Loucy (cell line): ENCODE measurements around the gene IGLL1.

Source experiments
- H2AFZ ChIP-seq: fragments of 200-600 bp; sonication (generic); 2 replicates; pipeline ENCODE4 v1.6.0; 2016; ENCODE audit warnings: antibody characterized with exemption, mild to moderate bottlenecking, low read length, moderate library complexity
- H3F3A ChIP-seq: fragments of 200-600 bp; 2 replicates; pipeline ENCODE4 v1.6.0; 2016; ENCODE audit warnings: antibody characterized with exemption, low read depth, mild to moderate bottlenecking
- H3K27me3 ChIP-seq: fragments of 200-600 bp; sonication (generic); 2 replicates; pipeline ENCODE4 v1.6.1; 2014; ENCODE audit warnings: low read length, mild to moderate bottlenecking; ENCODE audit not compliant: insufficient read depth, poor library complexity, severe bottlenecking
- H3K36me3 ChIP-seq: fragments of 200-600 bp; sonication (generic); 2 replicates; pipeline ENCODE4 v1.6.1; 2016; ENCODE audit warnings: low read length; ENCODE audit not compliant: insufficient read depth
- H3K4me1 ChIP-seq: fragments of 200-600 bp; sonication (generic); 2 replicates; pipeline ENCODE4 v1.5.1; 2014; ENCODE audit warnings: low read length, mild to moderate bottlenecking; ENCODE audit not compliant: insufficient read depth, poor library complexity, severe bottlenecking
- H3K4me2 ChIP-seq: fragments of 200-600 bp; sonication (generic); 2 replicates; pipeline ENCODE4 v1.6.0; 2014; ENCODE audit warnings: antibody characterized with exemption, low read length, low read depth, mild to moderate bottlenecking; ENCODE audit not compliant: poor library complexity, severe bottlenecking
- H3K4me3 ChIP-seq: fragments of 200-600 bp; sonication (generic); 2 replicates; pipeline ENCODE4 v1.5.1; 2014; ENCODE audit warnings: low read length, mild to moderate bottlenecking, mixed read lengths; ENCODE audit not compliant: poor library complexity, severe bottlenecking
- H3K79me2 ChIP-seq: fragments of 200-600 bp; sonication (generic); 2 replicates; pipeline ENCODE4 v1.6.1; 2014; ENCODE audit warnings: low read length; ENCODE audit not compliant: insufficient read depth
- H3K9ac ChIP-seq: fragments of 200-600 bp; sonication (generic); 2 replicates; pipeline ENCODE4 v1.6.0; 2014; ENCODE audit warnings: mild to moderate bottlenecking, low read depth, low read length, moderate library complexity; ENCODE audit not compliant: poor library complexity, severe bottlenecking
- H3K9me2 ChIP-seq: fragments of 200-600 bp; sonication (generic); replicated peaks from 2 replicates; pipeline ENCODE4 v1.6.1; 2016; ENCODE audit warnings: low read depth, low read length, mixed read lengths
- H3K9me3 ChIP-seq: fragments of 200-600 bp; sonication (generic); 2 replicates; pipeline ENCODE4 v1.6.1; 2014; ENCODE audit warnings: mild to moderate bottlenecking, antibody characterized with exemption, low read length, low read depth; ENCODE audit not compliant: insufficient read depth
- H4K20me1 ChIP-seq: fragments of 200-600 bp; sonication (generic); 2 replicates; pipeline ENCODE4 v1.6.0; 2014; ENCODE audit warnings: antibody characterized with exemption, low read length, mild to moderate bottlenecking; ENCODE audit not compliant: insufficient read depth, poor library complexity, severe bottlenecking
- CTCF ChIP-seq: fragments of 200-600 bp; sonication (generic); conservative IDR thresholded peaks from 2 replicates; pipeline ENCODE4 v1.5.1; 2014; ENCODE audit warnings: mild to moderate bottlenecking, antibody characterized with exemption, low read length
- EZH2phosphoT487 ChIP-seq: fragments of 200-600 bp; IDR thresholded peaks from 2 replicates; pipeline ENCODE4 v1.6.1; 2018; ENCODE audit warnings: antibody characterized with exemption, mild to moderate bottlenecking, moderate library complexity, borderline replicate concordance

Gene IGLL1

DNA sequence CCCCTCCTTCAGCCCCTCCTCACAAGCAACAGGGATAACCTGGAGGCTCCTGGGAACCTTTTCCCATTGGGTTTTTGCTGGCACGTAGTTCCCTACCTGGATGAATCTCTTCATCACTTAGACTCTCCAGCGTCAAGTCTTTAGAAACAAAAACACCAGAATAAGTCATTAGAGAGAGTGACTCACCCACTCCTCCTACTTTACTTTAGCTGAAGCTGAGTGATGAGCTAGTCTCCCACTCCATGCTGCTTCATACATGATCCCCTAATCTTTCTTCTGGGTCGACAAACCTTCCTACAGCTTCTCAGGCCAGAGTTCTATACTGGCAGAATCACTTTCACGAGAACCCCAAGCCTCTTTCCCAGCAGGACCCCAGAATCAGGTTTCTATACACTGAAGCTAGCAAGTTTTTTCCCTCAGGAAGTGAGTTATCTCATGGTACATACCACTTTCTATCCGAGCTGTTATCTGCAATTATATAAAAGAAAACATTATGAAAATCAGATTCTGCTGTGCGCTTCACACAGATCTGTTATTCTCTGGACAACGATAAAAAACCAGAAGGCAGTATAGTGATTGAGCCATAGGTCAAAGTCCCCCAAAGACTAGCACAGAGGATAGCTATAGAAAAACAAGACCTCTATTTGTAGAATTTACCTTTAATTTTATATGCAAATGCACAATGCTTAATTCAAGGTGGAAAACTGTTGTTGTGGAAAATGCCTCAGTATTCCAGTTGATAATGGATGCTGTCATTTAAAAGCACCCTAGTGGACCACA, 33.3 kb upstream of the IGLL1 start:
- H3K9me3 ChIP-seq: no peaks in the 10 kb centered on the region
- no peaks in the 10 kb centered on the region for H4K20me1 ChIP-seq
- H3K9me2 ChIP-seq: no peaks in the 10 kb centered on the region
- H3K4me1 ChIP-seq: no peaks in the 10 kb centered on the region
- H3K79me2 ChIP-seq: no peaks in the 10 kb centered on the region
- no peak overlapping the region for H3K9ac ChIP-seq
- H3K27me3 ChIP-seq: no peaks in the 10 kb centered on the region
- H2AFZ ChIP-seq: no peak overlapping the region
- no peak for TF ChIP-seq EZH2phosphoT487
- TF ChIP-seq CTCF: no peak
- no peak overlapping the region for H3K4me3 ChIP-seq
- H3K4me2 ChIP-seq: no peak overlapping the region
- no peaks in the 10 kb centered on the region for H3K36me3 ChIP-seq
- no peaks in the 10 kb centered on the region for H3F3A ChIP-seq

DNA sequence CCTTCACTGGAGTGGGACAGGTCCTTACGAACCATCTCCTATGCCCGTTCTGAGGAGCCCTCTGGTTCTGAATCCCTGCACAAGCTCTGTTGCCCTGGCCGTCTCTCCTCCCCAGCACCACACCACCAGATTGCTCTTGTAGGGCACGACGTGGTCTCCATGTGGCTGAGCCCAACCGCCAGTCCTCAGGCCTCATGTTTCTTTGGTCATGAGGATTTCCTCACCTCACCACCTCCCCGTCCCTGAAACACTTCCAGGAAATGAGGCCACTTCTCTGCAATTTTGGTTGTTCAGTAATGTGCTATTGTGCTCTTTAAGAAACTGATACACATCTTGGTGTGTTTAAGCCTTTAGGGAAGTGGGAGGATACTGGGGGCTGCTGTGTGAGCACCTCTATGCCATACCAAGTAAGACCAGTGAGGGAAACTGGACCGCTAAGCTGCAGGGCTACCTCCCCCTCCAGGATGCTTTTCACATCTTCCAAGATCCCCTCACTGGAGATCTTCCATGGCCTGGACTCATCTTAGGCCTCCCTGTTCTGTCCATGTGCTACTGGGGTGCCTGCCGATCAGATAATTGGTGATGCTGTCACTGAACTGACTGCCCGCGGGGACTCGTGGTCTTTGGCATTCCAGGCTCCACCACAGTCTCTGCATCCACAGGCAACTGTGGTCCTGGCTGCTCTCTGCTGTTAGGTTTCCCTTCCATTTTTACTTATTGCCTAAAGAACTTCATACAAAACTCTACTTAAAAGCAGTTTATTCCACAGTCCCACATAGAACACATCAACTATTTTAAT, 30.1 kb upstream of the IGLL1 start:
- TF ChIP-seq EZH2phosphoT487: no peak
- no peak for TF ChIP-seq CTCF
- no peaks in the 10 kb centered on the region for H3K9me2 ChIP-seq
- no peaks in the 10 kb centered on the region for H3K9me3 ChIP-seq
- no peaks in the 10 kb centered on the region for H3K36me3 ChIP-seq
- no peak overlapping the region for H3K4me3 ChIP-seq
- H3K9ac ChIP-seq: no peak overlapping the region
- H3K27me3 ChIP-seq: no peaks in the 10 kb centered on the region
- H3F3A ChIP-seq: no peaks in the 10 kb centered on the region
- H3K4me1 ChIP-seq: no peaks in the 10 kb centered on the region
- no peaks in the 10 kb centered on the region for H4K20me1 ChIP-seq
- no peak overlapping the region for H2AFZ ChIP-seq
- no peak overlapping the region for H3K4me2 ChIP-seq
- no peaks in the 10 kb centered on the region for H3K79me2 ChIP-seq

DNA sequence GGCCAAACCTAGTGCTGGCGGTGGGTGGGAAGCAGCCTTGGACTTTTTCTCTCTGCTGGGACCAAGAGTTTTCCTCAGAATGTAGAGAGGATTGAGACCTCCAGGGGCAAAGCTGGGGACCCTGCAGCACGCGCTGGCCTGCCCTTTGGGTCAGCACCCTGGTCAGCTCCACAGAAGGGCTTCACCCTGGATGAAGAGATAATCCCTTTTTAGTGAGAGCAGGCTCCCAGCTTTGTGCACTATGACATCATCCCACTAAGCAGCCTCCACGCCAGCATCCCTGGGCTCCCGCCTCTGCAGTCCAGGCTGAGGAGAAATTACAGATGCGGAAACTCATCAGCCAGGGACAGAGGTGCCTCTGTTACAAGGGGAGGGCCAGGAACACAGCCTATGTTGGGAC, 28.5 kb upstream of the IGLL1 start:
- Histone ChIP-seq H4K20me1 (no peaks in the 10 kb centered on the region), H3F3A (no peaks in the 10 kb centered on the region), H3K36me3 (no peaks in the 10 kb centered on the region), H3K9ac (no peak overlapping the region), H3K9me3 (no peaks in the 10 kb centered on the region), H2AFZ (no peak overlapping the region), H3K9me2 (no peaks in the 10 kb centered on the region), H3K4me3 (no peak overlapping the region), H3K4me2 (no peak overlapping the region), H3K79me2 (no peaks in the 10 kb centered on the region), H3K4me1 (no peaks in the 10 kb centered on the region), H3K27me3 (no peaks in the 10 kb centered on the region)
- TF ChIP-seq EZH2phosphoT487 (no peak), CTCF (no peak)
